Testis (tissue), 3 donors: Measurements from ENCODE around the gene SNX17. TPM values are rescaled to one million over a fixed set of nuclear protein-coding genes. Genes with fewer than 3 reads are reported as not detected.

Source experiments
- DNase-seq: peaks from one replicate; pipeline ENCODE4 v3.0.0-alpha.2; 2019
- H3K27ac ChIP-seq, 2 donors: fragments of 200-600 bp; sonication (generic); one replicate each; pipeline ENCODE4 v1.5.1; 2019
- H3K27me3 ChIP-seq: fragments of 200-600 bp; sonication (generic); one replicate; pipeline ENCODE4 v1.5.1; 2019
- H3K36me3 ChIP-seq: fragments of 200-600 bp; sonication (generic); one replicate; pipeline ENCODE4 v1.5.1; 2017; ENCODE audit warnings: low read depth; ENCODE audit errors: missing control alignments
- H3K4me1 ChIP-seq: fragments of 200-600 bp; sonication (generic); one replicate; pipeline ENCODE4 v1.5.1; 2019
- H3K4me3 ChIP-seq, 2 donors: fragments of 200-600 bp; sonication (generic); one replicate each; pipeline ENCODE4 v1.5.1; 2017 to 2019
- H3K9me3 ChIP-seq: fragments of 200-600 bp; sonication (generic); one replicate; pipeline ENCODE4 v1.5.1; 2017
- CTCF ChIP-seq, 3 experiments: fragments of 450-650 bp in 2 of 3; fragments of 200-600 bp in 1 of 3; sonication (generic) in 1 of 3; IDR thresholded peaks; one replicate each; pipeline ENCODE4 v1.5.1; 2016 to 2019; ENCODE audit warnings: antibody characterized with exemption in 3 of 3, mild to moderate bottlenecking in 2 of 3, moderate library complexity in 1 of 3
- POLR2A ChIP-seq: fragments of 450-650 bp; IDR thresholded peaks from one replicate; pipeline ENCODE4 v1.6.1; 2017; ENCODE audit warnings: antibody characterized with exemption, mild to moderate bottlenecking, moderate library complexity
- WGBS, 2 donors: methylation state at CpG; one replicate each; pipeline ENCODE4 v1.1.5; 2018; 5-methylcytosine and 5-hydroxymethylcytosine counted together
- intact Hi-C: fragments of 100-400 bp; cut with DNase I; formaldehyde crosslinking; loops from one replicate; pipeline ENCODE4 v1.15.1; 2023; ENCODE audit warnings: low total_unique reads
- polyA plus RNA-seq: library from polyadenylated mRNA; stranded (reverse); fragments of 350-450 nt; fragmentation: Illumina TruSeq; extraction: RNeasy Lipid Tissue Mini Kit (QIAGEN cat#74804); gene quantifications from one replicate; pipeline ENCODE4 v1.2.3, GENCODE V29; 2014; ENCODE audit warnings: low read depth, low replicate concordance; ENCODE audit not compliant: insufficient read depth
- total RNA-seq, 2 donors: library from RNA; depleted of rRNA; stranded (reverse); fragments of >200 nt; gene quantifications; one replicate each; pipeline ENCODE4 v1.2.3, GENCODE V29; 2016

SNX17 gene
- total and polyA plus RNA-seq, 3 donors from 2014 or later: 79.3 to 104 (median 96.5) TPM

- no peak for DNase-seq
- Histone ChIP-seq H3K36me3 (no peaks in the 10 kb centered on the region), H3K4me1 (peaks cover 23% of the 10 kb centered on the region), H3K27ac (no peak overlapping the region), H3K9me3 (no peaks in the 10 kb centered on the region), H3K4me3 (no peak overlapping the region), H3K27me3 (no peaks in the 10 kb centered on the region)
- intact Hi-C loops: no loop called here
- TF ChIP-seq POLR2A (no peak), CTCF (IDR thresholded peaks at IDR 0.05) (no peak)
- WGBS, 2 donors: 84 to 94% methylated on average over 6 of the region's 6 CpGs
Measured at GRCh38 chr2:27372937-27373336, 2.5 kb downstream of the SNX17 start.

- 72 to 74% methylated on average over 5 of the region's 5 CpGs for WGBS, 2 donors
- Histone ChIP-seq H3K9me3 (no peaks in the 10 kb centered on the region), H3K4me1 (peaks cover 20% of the 10 kb centered on the region), H3K27ac (no peak overlapping the region), H3K27me3 (no peaks in the 10 kb centered on the region), H3K36me3 (no peaks in the 10 kb centered on the region), H3K4me3 (no peak overlapping the region)
- intact Hi-C loops: no loop called here
- no peak for DNase-seq
- TF ChIP-seq POLR2A: no peak
- no peak for TF ChIP-seq CTCF (IDR thresholded peaks at IDR 0.05)
Measured at GRCh38 chr2:27373567-27373966, 3.2 kb downstream of the SNX17 start.

GRCh38 chr2:27375513-27376099 lies 5.2 kb downstream of the SNX17 start:
- Histone ChIP-seq H3K9me3 (no peaks in the 10 kb centered on the region), H3K27ac (no peak overlapping the region), H3K4me1 (peaks cover 20% of the 10 kb centered on the region), H3K36me3 (no peaks in the 10 kb centered on the region), H3K4me3 (no peak overlapping the region), H3K27me3 (no peaks in the 10 kb centered on the region)
- TF ChIP-seq POLR2A (no peak), CTCF (IDR thresholded peaks at IDR 0.05) (no peak)
- intact Hi-C loops: no loop called here
- WGBS, 2 donors: 89 to 92% methylated on average over 11 to 20 of the region's 20 CpGs
- no peak for DNase-seq

- intact Hi-C loops: no loop called here
- H3K27ac ChIP-seq: no peak overlapping the region
- H3K9me3 ChIP-seq: no peaks in the 10 kb centered on the region
- no peaks in the 10 kb centered on the region for H3K27me3 ChIP-seq
- no peak for DNase-seq
- TF ChIP-seq POLR2A (no peak), CTCF (IDR thresholded peaks at IDR 0.05) (no peak)
- H3K36me3 ChIP-seq: no peaks in the 10 kb centered on the region
- H3K4me1 ChIP-seq: peaks cover 20% of the 10 kb centered on the region
- WGBS, 2 donors: 79 to 84% methylated on average over 15 to 16 of the region's 16 CpGs
- H3K4me3 ChIP-seq: no peak overlapping the region
Measured at GRCh38 chr2:27376151-27376865, 5.9 kb downstream of the SNX17 start.
